Activated CD4-positive, alpha-beta T cell treated with anti-CD3 and anti-CD28 coated beads for 4 hours (primary cell): ENCODE data around the gene TRAF1.

ENCODE experiments used
- DNase-seq, 2 donors: peaks; one replicate each; pipeline ENCODE4 v3.0.0-alpha.2; 2020

The TRAF1 gene

GRCh38 chr9:120885958-120886357 lies 40.6 kb downstream of the TRAF1 start:
- no peak for DNase-seq

DNA sequence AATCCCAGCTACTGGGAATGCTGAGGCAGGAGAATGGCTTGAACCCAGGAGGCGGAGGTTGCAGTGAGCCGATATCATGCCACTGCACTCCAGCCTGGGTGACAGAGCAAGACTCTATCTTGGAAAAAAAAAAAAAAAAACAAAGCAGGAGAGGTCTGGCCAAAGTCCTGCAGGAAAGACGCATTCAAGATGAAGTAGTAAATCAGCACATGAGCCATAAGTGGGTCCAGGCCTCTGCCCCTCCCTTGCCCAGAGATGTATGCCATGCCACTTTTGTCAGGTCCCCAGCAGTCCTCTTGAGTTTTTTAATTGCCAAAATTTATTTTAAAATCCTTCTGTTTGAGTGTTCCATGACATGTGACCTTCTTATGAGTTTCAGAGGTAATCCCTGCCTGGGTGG lies 41.1 kb downstream of the TRAF1 start:
- no peak for DNase-seq

DNA sequence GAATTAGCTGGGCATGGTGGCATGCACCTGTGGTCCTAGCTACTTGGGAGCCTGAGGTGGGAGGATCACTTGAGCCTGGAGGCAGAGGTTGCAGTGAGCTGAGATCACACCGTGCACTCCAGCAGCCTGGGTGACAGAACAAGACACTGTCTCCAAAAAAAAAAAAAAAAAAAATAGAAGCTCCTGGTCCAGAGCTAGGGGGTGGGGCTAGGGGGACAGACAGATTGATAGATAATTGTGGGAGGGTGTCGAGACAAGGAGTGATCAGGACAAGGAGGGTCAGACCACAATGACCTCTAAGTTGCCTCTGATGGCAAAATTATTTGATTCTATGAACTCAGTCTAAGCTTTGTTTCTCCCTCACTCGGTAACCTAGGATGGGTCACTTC lies 43.0 kb downstream of the TRAF1 start:
- DNase-seq = no peak

DNA sequence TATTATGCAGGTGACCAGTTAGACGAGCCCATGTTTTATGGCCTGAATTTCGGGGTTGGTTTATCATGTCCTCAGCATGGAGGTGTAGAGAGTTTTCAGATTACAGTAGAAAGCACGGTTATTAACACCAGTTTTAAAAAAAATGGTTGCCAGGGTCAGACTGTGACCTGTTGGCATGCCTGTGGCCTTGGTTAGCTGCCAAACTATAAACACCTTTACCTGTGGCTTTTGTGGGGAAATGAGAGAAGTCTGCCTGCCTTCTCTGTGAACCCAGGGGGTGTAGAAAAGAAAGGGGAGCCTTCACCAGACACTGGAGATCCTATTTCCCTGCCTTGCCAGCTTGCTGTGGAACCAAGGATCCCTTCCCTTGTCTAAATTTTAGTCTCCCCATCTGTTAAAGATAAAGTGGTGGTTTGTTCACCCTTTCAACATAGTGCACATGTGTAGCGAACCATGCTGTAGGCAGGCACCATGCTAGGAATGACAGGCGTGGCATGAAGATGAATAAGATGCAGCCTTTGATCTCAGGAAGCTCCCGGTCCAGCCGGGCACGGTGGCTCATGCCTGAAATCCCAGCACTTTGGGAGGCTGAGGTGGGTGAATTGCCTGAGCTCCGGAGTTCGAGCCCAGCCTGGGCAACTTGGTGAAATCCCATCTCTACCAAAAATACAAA lies 43.5 kb downstream of the TRAF1 start:
- DNase-seq = no peak

- DNase-seq = no peak
Measured at GRCh38 chr9:120879446-120879845, 47.1 kb downstream of the TRAF1 start.

- peak in 1 of 2 donors; percentile 14 for DNase-seq
Measured at GRCh38 chr9:120878188-120879130, 48.1 kb downstream of the TRAF1 start.

DNA sequence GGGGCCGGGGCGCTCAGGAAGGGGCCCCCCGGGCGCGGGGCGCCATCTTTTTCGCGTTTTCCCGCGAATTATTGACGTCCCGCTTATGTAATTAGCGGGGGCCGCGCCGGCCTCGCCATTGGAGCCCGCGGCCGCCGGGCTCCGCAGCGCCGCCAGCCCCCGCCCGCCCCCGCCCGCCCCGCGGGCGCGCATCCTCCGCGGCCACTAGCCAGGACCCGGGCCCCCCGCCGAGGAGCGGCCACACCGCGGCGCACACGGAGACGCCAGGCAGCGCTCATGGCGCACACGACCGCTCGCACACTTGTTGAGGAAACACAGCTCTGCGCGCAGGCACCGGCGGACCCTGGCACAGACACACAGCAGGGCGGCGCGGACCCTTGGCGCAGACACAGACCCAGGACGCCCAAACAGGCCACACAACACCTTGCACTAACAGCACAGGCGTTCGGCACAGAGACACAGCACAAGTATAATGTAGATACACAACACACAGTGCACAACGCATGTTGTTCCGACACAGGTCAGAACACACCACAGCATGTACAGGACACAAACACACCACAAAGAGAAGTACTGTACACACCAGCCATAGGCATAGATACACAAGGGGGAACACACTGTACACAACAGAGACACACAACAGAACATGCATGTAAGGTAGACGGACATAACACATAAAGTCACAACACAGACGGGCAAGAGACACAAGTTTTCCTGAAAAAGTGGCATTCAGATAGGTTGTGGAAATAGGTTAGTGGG lies 49.1 kb downstream of the TRAF1 start:
- DNase-seq = peak; percentile 47 to 58

- no peak for DNase-seq
Measured at GRCh38 chr9:120876842-120877240, 49.8 kb downstream of the TRAF1 start, which contains the start of gene PHF19. PHF19 (minus strand) TSS chr9:120877188; CDS start chr9:120874741, 2,447 bp downstream.

DNA sequence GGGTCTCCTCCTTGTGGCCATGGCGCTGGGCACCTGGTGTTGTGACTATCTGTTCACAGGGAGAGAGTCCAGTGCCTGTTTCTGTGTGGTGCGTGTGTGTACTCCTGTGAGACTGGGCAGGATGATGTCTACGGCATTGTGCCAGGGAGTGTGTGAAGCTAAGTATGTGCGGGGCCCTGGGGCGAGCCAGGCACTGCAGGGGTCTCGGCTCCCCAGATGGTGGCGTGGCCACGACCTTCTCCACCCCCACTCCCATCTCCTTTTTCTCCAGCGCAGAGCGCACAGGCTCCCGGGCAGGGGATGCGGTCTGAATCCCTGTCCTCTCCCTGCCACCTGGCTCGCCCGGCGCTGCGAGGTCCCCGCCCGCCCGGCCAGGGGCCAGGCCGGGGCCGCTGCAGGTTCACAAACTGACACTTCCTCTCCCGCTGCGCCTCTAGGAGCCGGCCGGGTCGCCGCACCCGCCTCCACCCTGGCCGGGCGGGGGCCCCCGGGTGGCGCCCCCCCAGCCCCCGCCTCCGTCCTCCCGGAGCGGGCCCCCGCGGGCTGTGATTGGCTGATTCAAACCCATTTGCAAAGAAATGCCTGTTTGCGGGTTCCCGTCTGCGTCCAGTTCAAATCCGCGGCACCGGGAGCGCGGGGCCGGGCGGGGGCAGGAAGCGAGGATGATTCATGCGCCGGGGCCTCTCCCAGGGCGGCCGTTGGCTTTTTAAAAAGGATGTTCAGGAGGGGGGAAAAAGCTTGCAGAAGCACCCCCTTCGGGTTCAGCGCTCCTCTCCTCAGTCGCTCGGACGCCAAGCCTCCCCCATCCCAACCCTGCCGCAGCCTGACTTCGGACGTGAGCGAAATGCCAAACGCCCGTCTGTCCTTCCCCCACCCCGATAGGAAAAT lies 50.4 kb downstream of the TRAF1 start:
- peak; percentile 76 to 77 for DNase-seq

GRCh38 chr9:120875643-120875953 lies 51.0 kb downstream of the TRAF1 start:
- DNase-seq = no peak

DNA sequence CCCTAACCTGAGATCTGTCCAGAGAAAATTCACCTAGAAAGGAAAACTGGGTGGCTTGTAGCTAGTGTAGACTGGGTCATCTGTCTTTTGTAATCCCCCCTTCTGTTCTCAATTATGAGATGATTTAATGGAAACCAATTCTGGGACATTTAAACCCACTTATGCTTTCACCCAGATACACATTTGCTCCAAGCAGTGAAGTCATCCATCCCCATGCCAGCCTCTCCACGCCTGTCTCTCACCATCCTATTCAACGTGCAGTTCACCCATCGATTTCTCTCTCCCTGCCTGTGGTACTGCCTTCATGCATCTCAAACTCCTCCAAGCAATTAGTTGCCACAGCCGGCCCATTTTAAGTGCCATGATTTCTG lies 51.4 kb downstream of the TRAF1 start:
- no peak for DNase-seq

DNA sequence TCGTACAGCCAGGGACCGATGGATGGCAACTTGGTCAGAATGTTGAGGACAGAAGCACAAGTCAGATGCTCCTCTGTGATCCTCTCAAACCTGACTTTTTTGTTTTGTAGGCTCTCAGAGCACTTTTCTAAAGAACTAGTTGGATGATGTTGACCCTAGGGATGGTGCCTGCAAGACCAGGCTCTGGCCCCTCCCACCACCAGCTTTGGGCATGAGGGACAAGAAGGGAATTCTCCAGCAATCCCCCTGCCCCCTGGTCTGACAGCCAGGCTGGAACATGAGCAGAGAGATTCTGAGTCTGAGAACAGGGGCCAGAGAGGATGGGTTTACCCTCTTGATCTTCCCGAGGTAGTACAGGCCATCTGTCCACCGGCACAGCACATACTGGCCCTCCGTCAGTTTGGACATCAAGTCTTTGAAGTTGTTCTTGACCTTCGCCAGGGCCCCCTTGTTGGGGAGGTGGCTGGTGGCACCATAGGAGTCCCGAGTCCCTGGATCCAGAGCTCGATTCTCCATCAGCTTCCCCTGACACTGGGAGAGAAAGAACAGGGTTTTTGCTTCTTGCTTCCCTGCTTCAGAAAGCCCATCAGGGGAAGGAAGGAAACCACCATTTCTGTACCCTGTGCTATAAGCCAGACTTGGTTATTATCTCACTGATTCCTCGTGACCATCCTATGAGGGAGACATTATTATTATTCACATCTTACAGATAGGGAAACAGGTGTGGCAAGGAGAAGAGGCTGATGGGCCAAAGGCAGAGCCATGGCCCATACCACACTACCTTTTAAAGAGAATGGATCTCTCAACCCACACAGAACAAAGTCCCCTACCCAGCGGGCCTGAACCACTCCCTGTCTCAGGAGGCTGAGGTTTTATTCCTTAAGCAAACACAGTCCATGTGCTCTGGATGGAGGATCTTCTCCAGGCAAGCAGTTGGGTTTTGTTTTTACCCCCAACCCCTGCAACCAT lies 52.1 kb downstream of the TRAF1 start:
- no peak for DNase-seq

DNA sequence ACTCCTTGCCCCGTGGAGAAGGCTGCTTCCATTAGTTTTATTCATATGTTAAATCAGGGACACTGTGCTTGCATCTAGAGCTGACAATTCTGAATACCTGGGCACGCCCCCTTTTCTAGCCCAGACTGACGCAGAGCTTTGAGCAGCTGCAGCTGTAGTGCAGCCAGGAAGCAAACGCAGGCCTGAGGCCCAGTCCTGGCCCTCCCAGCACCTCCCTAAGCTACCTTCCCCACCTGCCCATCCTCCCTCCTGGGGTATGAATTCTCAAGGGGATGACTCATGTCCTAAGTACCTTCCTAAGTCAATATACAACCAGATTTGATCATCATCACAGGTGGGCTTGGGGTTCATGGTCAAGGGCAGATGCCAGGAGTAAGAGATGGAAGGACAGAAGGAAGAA lies 53.1 kb downstream of the TRAF1 start:
- DNase-seq = no peak

DNA sequence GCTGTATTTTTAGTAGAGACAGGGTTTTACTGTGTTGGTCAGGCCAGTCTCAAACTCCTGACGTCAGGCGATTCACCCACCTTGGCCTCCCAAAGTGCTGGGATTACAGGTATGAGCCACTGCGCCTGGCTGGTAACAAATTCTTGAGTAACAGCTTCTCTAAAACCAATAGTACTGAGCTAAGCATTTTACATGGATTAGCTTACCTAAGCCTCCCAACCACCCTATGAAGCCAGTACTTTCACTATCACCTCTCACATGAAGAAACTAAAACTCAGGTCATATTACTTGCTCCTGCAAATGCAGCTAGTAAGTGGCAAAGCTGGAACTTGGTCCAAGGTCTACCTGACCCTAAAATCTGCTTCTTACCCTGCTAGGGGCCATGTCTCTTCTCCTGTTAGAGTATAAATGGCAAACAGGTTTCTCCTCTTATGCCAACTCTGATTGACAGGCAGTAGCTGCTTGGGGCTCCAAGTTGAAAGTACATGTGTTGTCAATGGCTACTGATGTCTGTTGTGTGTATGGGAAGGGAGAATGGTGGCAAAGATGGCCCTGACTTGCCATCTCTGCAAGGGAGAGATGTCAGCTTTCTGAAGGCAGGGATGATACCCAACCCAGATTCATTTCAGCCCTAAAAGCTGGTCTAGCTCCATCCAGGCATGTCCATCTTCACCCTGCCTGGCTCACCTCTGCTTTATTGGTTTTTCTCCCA lies 53.6 kb downstream of the TRAF1 start:
- DNase-seq = no peak

DNA sequence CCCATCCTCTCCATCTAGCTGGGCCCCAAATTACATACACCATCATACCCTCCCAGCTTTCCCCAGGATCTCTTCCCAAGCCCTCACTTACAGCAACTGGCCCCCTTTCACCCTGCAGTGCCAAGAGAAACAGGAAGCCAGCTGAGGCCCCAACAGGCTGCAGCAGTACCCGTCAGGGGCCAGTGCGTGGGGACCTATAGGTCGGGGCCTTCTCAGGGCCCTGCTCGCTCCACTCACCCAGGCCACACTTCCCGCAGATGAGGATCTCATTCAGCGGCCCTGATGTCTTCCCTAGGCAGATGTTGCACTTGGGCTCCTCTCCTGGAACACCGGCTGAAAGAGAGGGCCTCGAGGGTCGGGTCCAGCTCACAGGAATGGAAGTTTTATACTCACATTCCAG lies 56.4 kb downstream of the TRAF1 start:
- DNase-seq = no peak

GRCh38 chr9:120869726-120870125 lies 56.9 kb downstream of the TRAF1 start:
- no peak for DNase-seq

DNA sequence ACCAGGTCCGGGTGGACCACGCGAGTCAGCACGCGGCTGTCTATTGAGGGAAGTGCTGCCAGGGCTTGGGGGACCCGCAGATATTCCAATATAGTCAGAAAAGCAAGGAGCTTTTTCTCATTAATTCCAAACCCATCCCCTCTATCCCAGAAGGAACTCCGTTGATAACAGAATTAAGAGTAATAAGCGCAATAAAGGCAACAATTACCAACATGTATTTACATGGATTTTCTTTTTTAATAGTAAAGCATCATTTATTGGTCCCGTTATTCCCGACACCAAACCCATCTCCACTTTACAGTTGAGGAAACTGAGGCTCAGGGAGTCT lies 57.3 kb downstream of the TRAF1 start:
- DNase-seq = no peak

DNA sequence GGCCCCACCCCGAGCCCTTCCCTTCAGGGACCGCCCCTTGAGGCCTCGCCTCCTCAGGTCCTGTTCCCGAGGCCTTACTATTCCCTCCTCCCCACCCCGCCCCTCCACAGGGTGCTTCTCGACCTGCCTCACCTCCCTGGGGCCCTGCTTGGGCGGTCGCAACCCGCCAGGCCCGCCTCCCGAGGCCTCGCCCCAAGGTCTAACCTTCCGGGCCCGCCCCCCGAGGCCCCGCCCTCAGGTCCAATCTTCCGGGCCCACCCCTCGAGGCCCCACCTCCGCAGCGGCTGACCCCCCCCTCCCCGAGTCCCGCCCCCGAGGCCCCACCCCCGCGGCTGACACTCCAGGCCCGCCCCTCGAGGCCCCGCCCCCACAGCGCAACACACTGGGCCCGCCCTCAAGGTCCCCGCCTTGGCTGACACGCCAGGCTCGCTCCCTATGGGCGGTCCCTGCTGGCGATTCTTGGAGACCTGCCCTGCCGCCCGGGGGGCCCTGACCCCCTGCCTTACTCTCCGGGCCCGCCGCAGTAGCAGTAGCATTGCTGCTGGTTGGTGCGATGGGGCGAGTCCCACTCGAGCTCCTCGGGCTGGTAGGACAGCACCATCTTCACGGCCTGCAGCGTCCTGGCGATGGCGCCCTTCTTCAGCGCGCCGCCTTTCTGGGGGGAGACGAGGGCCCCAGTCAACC lies 57.8 kb downstream of the TRAF1 start:
- peak; percentile 97 to 99 for DNase-seq

- no peak for DNase-seq
Measured at GRCh38 chr9:120868339-120868675, 58.3 kb downstream of the TRAF1 start.

GRCh38 chr9:120867676-120868338 lies 58.8 kb downstream of the TRAF1 start:
- no peak for DNase-seq
